Fibroblast of lung (primary cell): Measurements from ENCODE around the gene ASB3.

ENCODE experiments used
- CTCF ChIP-seq, 2 donors: IDR thresholded peaks in 1 of 2; conservative IDR thresholded peaks in 1 of 2; 1 replicate in 1 of 2; 2 replicates in 1 of 2; pipeline ENCODE4 v1.5.1; 2011 to 2012; ENCODE audit warnings: low read length in 2 of 2, control low read depth in 1 of 2, inconsistent platforms in 1 of 2, low read depth in 1 of 2, mild to moderate bottlenecking in 1 of 2
- EZH2 ChIP-seq: IDR thresholded peaks from 2 replicates; pipeline ENCODE4 v1.5.1; 2012; ENCODE audit warnings: low read length, control low read depth, mild to moderate bottlenecking; ENCODE audit errors: missing control alignments

GRCh38 chr2:53819634-53820033 is 32.9 kb upstream of the ASB3 start:
- no peak for TF ChIP-seq CTCF (conservative IDR thresholded peaks at IDR 0.05 in 1 of 2, IDR thresholded peaks at IDR 0.05 in 1 of 2; ENCODE audit: low read depth in 1 of 2, low read length in 2 of 2)
- no peak for TF ChIP-seq EZH2
